KG1 (cell line): ENCODE results near the gene PDZD2.
"Not testable (repeated sequence)": the region's sequence is repeated elsewhere in the genome, so short reads cannot be mapped to it uniquely, and the experiment has no call there.

Source experiments
- DNase-seq: peaks from one replicate; lab custom pipeline; 2025; lab: John Stamatoyannopoulos, UW

PDZD2 gene

DNA sequence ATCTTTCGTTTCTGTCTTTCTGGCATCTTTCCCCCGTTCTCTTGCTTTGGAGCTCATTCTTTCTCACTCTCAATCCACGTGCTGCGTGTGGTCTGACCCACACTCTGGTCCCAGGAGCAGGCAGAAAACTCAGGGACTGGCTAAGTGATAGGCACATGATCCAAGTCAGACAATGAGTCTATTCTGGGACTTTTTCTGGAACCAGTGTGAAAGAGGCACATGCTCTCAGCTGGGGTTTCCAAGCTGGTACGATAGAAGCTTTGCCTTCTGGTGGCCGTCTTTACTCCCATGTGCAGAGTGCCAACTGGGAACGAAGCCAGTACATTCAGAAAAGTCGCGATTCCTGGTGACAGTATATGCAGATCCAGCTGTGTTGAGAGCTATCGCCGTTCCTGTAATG, 94.4 kb downstream of the PDZD2 start:
- no peak for DNase-seq

GRCh38 chr5:31736127-31736526, 97.2 kb downstream of the PDZD2 start:
- DNase-seq, result no peak

- no peak for DNase-seq
These were observed 99.3 kb downstream of the PDZD2 start for GRCh38 chr5:31738199-31738598.

DNA sequence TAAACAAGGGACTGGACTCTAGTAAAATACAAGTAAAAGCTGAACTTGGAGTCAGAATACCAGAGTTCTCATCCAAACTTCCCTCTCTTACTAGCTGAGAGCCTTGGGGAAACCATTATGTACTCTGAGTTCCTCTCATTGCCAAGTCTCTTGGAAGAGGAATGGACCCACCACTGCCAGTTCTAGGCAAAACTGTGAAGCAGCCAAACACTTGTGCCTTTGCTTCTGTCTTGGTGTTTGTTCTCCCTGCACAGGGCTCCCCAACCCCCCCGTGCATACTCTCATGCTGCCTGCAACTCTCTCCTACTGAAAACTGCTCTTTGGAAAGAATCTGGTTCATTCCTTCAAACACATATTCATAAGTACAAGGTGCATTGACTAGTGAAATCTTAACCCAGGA, 102.6 kb downstream of the PDZD2 start:
- DNase-seq, result no peak

- no peak for DNase-seq
These were observed 104.7 kb downstream of the PDZD2 start for GRCh38 chr5:31743678-31744077.

- no peak for DNase-seq
These were observed 109.7 kb downstream of the PDZD2 start for GRCh38 chr5:31748458-31749172.

DNA sequence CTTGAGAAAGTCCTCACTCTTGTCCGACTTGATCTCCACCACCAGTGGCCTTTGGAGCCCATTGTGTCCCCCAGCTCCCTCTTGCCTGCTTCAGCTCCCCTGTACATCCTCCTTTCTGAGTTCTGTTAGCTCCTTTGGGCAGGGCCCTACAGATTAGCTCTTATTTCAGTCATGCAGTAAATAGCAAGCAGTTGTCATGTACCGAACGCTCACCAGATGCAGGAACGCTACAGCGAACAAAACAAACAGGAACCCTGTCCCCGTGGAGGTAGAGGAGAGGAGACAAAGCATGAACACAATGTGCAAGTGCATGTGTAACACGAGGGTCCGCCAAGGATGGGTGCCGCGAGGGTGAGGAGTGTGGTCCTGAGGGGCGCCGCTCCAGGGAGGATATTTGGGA, 111.3 kb downstream of the PDZD2 start:
- no peak for DNase-seq

DNA sequence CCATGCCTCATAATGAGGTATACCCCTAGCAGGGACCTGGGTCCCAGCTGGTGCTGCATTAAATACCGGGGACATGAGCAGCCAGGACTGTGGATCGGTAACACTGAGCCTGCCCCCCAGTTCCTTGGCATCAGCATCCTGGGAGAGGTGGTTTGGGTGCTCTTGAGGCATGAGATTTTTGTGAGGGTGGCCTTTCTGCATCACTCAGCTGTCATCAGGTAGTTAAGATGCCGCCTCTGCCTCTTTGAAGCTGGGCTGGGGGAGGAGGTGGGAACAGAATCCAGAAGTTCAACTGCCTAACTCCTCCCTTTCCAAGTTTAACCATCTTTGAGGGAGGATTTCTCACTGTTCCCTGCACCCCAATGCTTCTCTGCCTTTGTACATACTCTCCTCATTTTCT, 112.7 kb downstream of the PDZD2 start:
- no peak for DNase-seq

DNA sequence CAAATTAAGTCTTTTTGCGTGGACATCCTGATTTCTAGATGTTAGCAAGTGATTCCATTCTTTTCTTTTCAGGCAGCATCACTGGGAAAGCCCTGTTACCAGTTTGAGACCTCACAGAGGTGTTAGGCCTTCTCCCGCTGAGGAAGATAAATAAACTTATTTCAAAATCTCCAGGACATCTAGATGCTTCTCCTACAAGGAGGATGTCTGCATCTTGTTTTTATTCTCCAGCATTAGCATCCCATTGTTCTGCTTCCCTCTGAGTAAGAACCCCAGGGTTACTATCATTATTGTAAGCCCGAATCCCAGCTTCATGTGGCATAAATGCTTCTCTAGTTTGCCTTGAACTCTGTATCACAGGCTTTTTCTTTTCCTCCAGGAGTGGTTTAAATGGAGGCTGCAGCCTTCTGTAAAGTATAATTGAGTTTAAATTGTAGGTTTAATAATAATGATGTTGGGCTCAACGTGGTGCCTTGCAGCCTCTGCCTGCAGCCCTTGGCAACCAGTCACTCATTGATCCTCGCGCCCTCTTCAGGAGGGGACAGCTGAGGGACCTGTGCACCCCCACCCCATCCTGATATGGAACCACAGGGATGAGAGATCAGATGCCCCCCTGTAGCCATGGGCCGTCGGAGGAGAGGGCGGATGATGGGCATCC, 114.9 kb downstream of the PDZD2 start:
- DNase-seq, result no peak

- DNase-seq, result no peak
These were observed 115.4 kb downstream of the PDZD2 start for GRCh38 chr5:31754358-31754704.

- DNase-seq, result no peak
These were observed 116.1 kb downstream of the PDZD2 start for GRCh38 chr5:31754741-31755675.

- DNase-seq, result no peak
These were observed 116.8 kb downstream of the PDZD2 start for GRCh38 chr5:31755676-31756230.

DNA sequence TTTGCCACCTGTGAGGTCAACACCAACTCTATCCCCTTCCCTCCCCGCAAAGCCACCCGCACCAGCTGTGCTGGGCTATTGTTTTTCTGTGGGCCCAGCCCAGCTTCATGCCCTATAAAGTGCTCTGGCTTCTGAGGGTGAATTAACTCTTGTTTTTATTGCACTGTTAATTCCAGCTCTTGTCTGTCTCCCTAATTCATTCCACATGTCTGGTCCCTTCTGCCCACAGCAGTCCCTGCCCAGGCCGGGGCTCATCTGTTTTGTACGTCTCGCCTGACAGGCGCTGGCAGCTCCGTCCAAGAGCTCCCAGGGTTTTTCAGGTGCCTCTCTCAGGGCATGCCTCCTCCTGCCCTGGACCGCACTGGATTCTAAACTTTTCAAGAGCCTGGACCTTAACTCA, 118.9 kb downstream of the PDZD2 start:
- no peak for DNase-seq

DNA sequence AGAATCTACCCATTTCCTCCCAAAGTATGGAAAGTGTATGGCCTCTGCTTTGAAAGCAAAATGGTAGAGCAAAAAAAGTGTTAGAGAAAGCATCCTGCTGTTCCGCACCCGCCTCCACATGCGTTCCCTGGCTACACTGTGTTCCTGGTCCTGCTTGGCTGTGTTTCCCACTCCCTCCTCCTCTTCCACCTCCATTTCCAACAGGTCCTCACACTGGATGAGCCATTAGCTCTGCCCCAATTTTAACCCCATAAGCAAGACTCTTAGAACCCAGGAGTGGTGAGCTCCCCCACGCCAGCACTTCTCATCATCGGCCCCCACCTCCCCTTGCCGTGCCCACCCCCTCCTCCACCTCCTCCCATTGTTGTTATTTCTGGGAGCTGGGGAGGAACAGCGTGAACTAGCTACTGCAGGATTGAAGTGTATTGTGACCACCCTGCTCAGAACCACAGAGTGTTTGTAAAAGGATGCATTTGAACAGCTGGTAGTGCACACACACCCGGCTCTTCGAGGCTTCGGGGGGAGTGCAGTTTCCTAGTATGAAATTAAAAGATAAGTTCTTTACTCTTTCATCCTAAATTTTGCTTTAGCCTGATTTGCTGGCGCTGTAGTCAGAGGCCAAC, 120.0 kb downstream of the PDZD2 start:
- no peak for DNase-seq

DNA sequence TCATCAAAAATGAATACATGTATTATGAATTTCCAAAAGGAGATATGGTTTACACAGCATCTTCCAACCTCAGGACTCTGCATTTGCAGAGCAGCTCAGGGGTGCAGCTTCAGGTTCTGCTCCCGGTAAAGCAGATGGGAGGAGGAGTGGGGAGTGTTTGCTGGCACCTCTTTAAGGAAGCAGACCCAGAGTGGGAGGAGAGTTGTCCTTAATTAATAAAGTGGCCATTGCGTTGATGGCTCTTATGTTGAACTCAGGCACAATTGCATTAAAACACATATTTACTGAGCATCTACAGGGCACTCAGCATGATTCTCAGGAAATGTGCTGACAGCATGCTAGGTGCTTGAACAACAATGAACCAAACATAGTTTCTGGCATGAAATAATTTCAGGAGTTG, 121.0 kb downstream of the PDZD2 start:
- no peak for DNase-seq

DNA sequence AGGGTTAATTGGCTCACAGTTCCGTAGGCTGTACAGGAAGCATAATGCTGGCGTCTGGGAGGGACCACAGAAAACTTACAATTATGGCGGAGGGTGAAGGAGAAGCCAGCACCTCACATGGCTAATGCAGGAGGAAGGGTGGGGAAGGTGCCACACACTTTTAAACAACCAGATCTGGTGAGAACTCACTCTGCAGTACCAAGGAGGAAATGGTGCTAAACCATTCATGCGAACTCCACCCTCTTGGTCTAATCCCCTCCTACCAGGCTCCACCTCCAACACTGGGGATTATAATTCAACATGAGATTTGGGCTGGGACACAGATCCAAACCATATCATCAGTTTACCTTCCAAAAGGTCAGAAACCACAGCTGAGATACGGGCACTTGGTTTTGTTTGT, 122.9 kb downstream of the PDZD2 start:
- no peak for DNase-seq

DNA sequence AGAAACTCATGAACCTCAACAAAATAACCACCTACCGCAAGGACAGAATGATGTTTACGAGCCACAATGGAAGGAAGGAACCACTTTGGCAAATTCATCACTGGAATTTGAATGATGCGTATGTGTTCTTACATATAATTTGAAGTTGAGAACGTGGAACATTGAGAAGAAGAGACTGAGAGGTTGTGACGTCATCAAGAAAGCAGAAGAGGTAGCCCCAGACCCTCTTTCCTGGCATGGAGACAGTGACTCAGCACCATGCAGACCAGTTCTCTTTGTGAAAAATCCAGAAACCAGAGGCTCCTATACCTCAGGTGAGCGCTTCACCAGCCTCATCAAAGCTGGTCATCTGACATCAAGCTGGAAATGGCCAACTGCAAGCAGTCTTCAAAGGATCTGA, 124.5 kb downstream of the PDZD2 start:
- DNase-seq, result no peak

- not testable (repeated sequence) for DNase-seq
These were observed 125.8 kb downstream of the PDZD2 start for GRCh38 chr5:31764687-31765086.

GRCh38 chr5:31767335-31768031, 128.6 kb downstream of the PDZD2 start:
- no peak for DNase-seq

DNA sequence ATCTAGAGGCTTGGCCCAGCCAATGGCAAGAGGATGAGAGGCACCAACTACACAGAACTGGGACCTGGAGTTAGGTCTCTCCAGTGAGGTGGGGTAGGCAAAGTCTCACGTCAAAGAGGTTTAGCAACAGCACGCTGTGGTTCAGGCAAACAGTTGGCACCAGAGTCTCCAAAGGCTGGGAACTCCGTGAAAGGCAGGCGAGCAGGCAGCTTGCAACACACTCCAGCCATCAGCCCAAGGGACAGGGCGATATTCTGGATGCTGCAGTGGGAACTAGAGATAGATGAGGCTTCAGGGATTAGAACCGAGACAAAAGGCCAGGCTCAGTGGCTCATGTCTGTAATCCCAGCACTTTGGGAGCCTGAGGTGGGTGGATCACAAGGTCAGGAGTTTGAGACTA, 129.1 kb downstream of the PDZD2 start:
- no peak for DNase-seq

DNA sequence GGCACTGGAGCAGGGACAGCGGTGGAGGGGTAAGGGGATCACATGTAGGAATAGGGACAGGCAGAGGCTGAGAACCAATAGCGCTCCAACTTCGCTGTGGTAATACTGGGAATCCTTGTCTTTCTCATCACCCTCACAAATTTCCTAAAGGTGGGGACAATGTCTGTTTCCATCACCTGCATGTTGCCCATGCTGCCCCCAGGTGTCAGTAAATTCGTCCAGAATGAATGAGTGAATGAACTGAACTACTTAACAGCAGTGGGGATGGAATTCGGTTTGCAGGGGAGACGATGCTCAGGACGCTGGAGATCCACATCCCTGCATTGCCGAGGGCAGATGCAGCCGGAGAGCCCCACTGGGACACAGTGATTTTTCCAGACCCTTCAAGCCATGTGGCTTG, 129.9 kb downstream of the PDZD2 start:
- DNase-seq, result no peak

GRCh38 chr5:31769530-31769929, 130.6 kb downstream of the PDZD2 start:
- DNase-seq, result no peak
